ENCODE results near the gene PEX1. TPM values are rescaled to one million over a fixed set of nuclear protein-coding genes. Genes with fewer than 3 reads are reported as not detected.
A peak's percentile ranks its signal among the peaks of the same experiment; 100 is the strongest.

PEX1 gene
- total and polyA plus RNA-seq, 2 of the 13 experiments (the other 11 are each of a cell fraction or from before 2014, with no cell fraction given) = 16.6 to 22.4 TPM

DNA sequence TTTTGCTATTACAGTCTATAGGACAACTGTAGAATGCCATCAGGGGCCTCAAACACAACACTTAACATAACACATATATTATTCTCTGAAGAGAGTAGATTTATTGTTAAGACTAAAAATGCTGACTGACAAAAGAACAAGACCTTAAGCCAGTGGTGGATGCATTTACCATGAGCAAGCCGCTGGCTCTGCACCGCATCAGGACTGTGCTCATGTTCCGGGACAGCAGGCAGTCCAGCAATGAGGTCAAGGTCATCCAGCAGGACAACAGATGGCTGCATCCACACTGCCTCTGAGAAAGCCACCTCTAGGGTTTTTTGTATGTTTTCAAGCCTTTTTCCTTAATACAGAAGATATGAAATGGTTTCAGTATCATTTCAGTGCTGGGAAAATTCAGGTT lies 23.8 kb downstream of the PEX1 start (continued):
- TF ChIP-seq BCLAF1 (IDR thresholded peaks at IDR 0.05) = no peak
- no peak for TF ChIP-seq TP53 (CRISPR knock-in tag; conservative IDR thresholded peaks at IDR 0.05)
- peak; percentile 43; the same call in 1 of the 2 replicates for TF ChIP-seq HNF4A (CRISPR knock-in tag; IDR thresholded peaks at IDR 0.05)
- TF ChIP-seq RXRA (CRISPR knock-in tag; IDR thresholded peaks at IDR 0.05) = peak; percentile 60; the same call in 1 of the 2 replicates
- TF ChIP-seq ZNF879 (CRISPR knock-in tag; IDR thresholded peaks at IDR 0.05) = no peak
- TF ChIP-seq ZNF672 (CRISPR knock-in tag; IDR thresholded peaks at IDR 0.05) = no peak
- TF ChIP-seq FOXK1 (CRISPR knock-in tag; IDR thresholded peaks at IDR 0.05; ENCODE audit: borderline replicate concordance, low read depth) = no peak
- peak; percentile 67 for TF ChIP-seq NR2F6 (IDR thresholded peaks at IDR 0.05)
- peak; percentile 88 for TF ChIP-seq NR2F6 (CRISPR knock-in tag; IDR thresholded peaks at IDR 0.05)
- TF ChIP-seq, protein P1, sequence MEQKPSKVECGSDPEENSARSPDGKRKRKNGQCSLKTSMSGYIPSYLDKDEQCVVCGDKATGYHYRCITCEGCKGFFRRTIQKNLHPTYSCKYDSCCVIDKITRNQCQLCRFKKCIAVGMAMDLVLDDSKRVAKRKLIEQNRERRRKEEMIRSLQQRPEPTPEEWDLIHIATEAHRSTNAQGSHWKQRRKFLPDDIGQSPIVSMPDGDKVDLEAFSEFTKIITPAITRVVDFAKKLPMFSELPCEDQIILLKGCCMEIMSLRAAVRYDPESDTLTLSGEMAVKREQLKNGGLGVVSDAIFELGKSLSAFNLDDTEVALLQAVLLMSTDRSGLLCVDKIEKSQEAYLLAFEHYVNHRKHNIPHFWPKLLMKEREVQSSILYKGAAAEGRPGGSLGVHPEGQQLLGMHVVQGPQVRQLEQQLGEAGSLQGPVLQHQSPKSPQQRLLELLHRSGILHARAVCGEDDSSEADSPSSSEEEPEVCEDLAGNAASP (CRISPR knock-in tag; IDR thresholded peaks at IDR 0.05; ENCODE audit: borderline replicate concordance) = peak; percentile 73; the same call in 1 of the 2 replicates
- no peak for TF ChIP-seq MAFG (CRISPR knock-in tag; IDR thresholded peaks at IDR 0.05)
- TF ChIP-seq, protein P2, sequence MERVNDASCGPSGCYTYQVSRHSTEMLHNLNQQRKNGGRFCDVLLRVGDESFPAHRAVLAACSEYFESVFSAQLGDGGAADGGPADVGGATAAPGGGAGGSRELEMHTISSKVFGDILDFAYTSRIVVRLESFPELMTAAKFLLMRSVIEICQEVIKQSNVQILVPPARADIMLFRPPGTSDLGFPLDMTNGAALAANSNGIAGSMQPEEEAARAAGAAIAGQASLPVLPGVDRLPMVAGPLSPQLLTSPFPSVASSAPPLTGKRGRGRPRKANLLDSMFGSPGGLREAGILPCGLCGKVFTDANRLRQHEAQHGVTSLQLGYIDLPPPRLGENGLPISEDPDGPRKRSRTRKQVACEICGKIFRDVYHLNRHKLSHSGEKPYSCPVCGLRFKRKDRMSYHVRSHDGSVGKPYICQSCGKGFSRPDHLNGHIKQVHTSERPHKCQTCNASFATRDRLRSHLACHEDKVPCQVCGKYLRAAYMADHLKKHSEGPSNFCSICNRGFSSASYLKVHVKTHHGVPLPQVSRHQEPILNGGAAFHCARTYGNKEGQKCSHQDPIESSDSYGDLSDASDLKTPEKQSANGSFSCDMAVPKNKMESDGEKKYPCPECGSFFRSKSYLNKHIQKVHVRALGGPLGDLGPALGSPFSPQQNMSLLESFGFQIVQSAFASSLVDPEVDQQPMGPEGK (CRISPR knock-in tag; IDR thresholded peaks at IDR 0.05) = no peak
- no peak for TF ChIP-seq ZNF225 (CRISPR knock-in tag; IDR thresholded peaks at IDR 0.05)
- no peak for TF ChIP-seq CEBPZ (IDR thresholded peaks at IDR 0.05; ENCODE audit: low read length)
- no peak for TF ChIP-seq DRAP1 (CRISPR knock-in tag; IDR thresholded peaks at IDR 0.05)
- no peak for TF ChIP-seq PLRG1 (conservative IDR thresholded peaks at IDR 0.05)
- TF ChIP-seq ZMYM4 (CRISPR knock-in tag; IDR thresholded peaks at IDR 0.05) = 0 out of 2 replicates have a peak, but pooled peaks have one; percentile 29
- TF ChIP-seq CHD2 (IDR thresholded peaks at IDR 0.05; ENCODE audit: low read depth, low read length) = no peak
- no peak for TF ChIP-seq PHF8 (CRISPR knock-in tag; IDR thresholded peaks at IDR 0.05)
- 0 out of 2 replicates have a peak, but pooled peaks have one; percentile 28 for TF ChIP-seq MED1 (CRISPR knock-in tag; IDR thresholded peaks at IDR 0.05)
- no peak for TF ChIP-seq SPEN (CRISPR knock-in tag; IDR thresholded peaks at IDR 0.05; ENCODE audit: low read depth)
- TF ChIP-seq ZNF143 (CRISPR knock-in tag; IDR thresholded peaks at IDR 0.05) = no peak
- no peak for TF ChIP-seq KLF13 (CRISPR knock-in tag; IDR thresholded peaks at IDR 0.05)
